Stomach (tissue), 4 donors: Measurements from ENCODE around the gene DGCR8.

ENCODE experiments used
- POLR2A ChIP-seq, 4 donors: fragments of 450-650 bp; IDR thresholded peaks; one replicate each; pipeline ENCODE4 v1.6.1; 2016; ENCODE audit warnings: antibody characterized with exemption in 4 of 4, control low read depth in 2 of 4, mild to moderate bottlenecking in 1 of 4, moderate library complexity in 1 of 4
- POLR2AphosphoS5 ChIP-seq, 3 donors: sonication (generic); formaldehyde crosslinking; IDR thresholded peaks; one replicate each; pipeline ENCODE4 v1.6.1; 2016; ENCODE audit warnings: antibody characterized with exemption in 3 of 3
- TF ChIP-seq, protein P1 (sequence below), 7 experiments: fragments of 450-650 bp in 4 of 7; fragments of 200-600 bp in 3 of 7; sonication (generic) in 3 of 7; IDR thresholded peaks; one replicate each; pipeline ENCODE4 v1.5.1; 2016 to 2019; ENCODE audit warnings: antibody characterized with exemption in 7 of 7, control low read depth in 2 of 7, mild to moderate bottlenecking in 1 of 7

DNA sequence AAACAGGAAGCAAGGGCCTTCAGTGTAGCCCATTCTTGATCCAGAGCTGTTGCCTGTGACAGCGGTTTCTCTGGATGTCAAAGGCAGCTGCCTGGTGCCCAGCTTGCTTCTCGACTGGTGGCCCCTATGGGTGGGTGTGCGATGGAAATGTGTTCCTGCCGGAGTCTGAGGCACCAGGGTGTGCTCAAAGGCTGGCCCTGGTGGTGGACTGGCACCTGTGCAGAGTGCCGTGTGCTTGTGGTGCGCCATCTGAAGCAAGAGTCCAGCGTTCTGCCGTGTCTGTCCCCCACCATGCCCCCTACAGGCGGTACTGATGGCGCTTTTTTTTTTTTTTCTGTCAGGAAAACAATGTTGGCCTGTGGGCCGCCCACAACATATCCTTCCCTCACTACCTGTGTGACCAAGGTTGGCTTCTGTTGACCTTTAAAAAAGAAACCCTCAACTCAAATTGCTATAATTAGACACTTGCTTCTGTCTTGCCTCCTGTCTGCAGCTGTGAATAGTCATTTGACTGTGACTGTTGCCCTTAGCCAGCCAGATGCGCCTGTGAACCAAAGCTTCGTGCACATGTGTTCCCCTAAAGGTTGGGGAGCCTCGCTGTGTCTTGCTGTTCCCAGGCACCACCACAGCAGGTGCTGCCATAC is 31.1 kb downstream of the DGCR8 start:
- TF ChIP-seq, protein P1, sequence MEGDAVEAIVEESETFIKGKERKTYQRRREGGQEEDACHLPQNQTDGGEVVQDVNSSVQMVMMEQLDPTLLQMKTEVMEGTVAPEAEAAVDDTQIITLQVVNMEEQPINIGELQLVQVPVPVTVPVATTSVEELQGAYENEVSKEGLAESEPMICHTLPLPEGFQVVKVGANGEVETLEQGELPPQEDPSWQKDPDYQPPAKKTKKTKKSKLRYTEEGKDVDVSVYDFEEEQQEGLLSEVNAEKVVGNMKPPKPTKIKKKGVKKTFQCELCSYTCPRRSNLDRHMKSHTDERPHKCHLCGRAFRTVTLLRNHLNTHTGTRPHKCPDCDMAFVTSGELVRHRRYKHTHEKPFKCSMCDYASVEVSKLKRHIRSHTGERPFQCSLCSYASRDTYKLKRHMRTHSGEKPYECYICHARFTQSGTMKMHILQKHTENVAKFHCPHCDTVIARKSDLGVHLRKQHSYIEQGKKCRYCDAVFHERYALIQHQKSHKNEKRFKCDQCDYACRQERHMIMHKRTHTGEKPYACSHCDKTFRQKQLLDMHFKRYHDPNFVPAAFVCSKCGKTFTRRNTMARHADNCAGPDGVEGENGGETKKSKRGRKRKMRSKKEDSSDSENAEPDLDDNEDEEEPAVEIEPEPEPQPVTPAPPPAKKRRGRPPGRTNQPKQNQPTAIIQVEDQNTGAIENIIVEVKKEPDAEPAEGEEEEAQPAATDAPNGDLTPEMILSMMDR (IDR thresholded peaks at IDR 0.05): peak in 3 of 7 experiments; percentile 23 to 31 (median 27)
- TF ChIP-seq POLR2AphosphoS5 (IDR thresholded peaks at IDR 0.05): no peak
- no peak for TF ChIP-seq POLR2A (IDR thresholded peaks at IDR 0.05)
